ENCODE results near the gene RPH3AL. TPM values are rescaled to one million over a fixed set of nuclear protein-coding genes. Genes with fewer than 3 reads are reported as not detected.
"Not testable (repeated sequence)": the region's sequence is repeated elsewhere in the genome, so short reads cannot be mapped to it uniquely, and the experiment has no call there.

Gene RPH3AL
- total RNA-seq, 1 donor from 2014 or later: 6.1 TPM

DNA sequence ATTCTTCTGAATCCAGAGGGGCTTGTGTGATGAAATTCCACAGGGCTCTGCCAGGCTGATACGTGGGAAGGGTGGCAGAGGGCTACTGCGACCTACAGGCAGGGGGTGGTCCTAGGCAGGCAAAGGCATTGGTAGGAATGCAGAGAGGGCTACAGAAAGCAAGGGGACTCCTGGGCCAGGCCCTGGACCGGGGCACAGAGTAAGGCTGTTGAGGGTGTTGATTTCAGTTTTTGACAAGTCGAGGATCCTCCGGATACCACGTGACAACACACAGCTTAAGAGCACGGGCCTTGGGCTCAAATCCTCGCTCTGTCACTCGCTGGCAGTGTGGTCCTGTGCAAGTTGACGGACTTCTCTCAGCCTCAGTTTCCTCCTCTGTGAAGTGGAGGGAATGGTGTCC is 152.0 kb downstream of the RPH3AL start:
- no peak for FAIRE-seq
- H3K27me3 ChIP-seq (ENCODE audit: control insufficient read depth, insufficient read depth, low read length): no peaks in the 10 kb centered on the region
- DNase-seq (ENCODE audit: low read depth): no peak
- H3K36me3 ChIP-seq (ENCODE audit: control insufficient read depth, insufficient read depth, low read length): no peaks in the 10 kb centered on the region
- TF ChIP-seq, protein P1, sequence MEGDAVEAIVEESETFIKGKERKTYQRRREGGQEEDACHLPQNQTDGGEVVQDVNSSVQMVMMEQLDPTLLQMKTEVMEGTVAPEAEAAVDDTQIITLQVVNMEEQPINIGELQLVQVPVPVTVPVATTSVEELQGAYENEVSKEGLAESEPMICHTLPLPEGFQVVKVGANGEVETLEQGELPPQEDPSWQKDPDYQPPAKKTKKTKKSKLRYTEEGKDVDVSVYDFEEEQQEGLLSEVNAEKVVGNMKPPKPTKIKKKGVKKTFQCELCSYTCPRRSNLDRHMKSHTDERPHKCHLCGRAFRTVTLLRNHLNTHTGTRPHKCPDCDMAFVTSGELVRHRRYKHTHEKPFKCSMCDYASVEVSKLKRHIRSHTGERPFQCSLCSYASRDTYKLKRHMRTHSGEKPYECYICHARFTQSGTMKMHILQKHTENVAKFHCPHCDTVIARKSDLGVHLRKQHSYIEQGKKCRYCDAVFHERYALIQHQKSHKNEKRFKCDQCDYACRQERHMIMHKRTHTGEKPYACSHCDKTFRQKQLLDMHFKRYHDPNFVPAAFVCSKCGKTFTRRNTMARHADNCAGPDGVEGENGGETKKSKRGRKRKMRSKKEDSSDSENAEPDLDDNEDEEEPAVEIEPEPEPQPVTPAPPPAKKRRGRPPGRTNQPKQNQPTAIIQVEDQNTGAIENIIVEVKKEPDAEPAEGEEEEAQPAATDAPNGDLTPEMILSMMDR (IDR thresholded peaks at IDR 0.05; ENCODE audit: insufficient read depth, low read length, severe bottlenecking): no peak
- no peak overlapping the region for H3K4me3 ChIP-seq (ENCODE audit: low read depth, low read length)

DNA sequence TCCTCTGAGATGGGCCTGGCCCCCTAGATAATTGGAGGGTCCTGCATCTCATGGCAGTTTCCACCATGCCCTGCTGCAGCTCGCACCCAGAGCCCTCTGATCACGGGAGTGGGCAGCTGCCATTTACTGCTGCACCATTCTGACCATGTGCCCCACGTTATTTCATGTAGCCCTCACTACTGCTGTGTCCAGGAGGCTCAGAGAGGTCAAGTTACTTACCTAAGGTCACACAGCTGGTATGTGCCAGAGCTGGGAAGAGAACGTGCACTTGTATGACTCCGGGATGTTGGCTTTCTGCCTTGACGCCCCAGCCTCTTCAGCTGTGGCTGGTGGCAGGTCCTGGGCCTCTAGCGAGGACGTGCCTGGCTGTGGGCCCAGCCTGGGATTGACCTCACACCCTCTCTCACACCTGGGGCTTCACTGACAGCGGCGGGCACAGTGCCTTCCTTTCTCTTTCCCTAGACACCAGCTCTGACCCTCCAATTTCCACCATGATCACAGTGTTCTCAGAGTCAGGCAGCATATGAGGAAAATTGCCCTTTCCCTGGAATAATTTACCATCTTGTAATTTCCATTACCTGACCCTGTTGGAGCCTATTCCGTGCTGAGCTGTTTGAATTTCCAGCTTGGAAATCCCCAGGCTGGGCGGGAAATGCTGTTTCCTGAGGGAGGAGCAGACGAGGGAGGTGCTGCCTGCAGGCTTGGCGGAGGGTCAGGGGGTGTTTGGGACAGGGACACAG is 152.6 kb downstream of the RPH3AL start:
- Histone ChIP-seq H3K36me3 (ENCODE audit: control insufficient read depth, insufficient read depth, low read length) (no peaks in the 10 kb centered on the region), H3K27me3 (ENCODE audit: control insufficient read depth, insufficient read depth, low read length) (no peaks in the 10 kb centered on the region), H3K4me3 (ENCODE audit: low read depth, low read length) (no peak overlapping the region)
- FAIRE-seq (no peak), DNase-seq (ENCODE audit: low read depth) (peak; percentile 41)
- TF ChIP-seq, protein P1 (IDR thresholded peaks at IDR 0.05; ENCODE audit: insufficient read depth, low read length, severe bottlenecking): no peak

DNA sequence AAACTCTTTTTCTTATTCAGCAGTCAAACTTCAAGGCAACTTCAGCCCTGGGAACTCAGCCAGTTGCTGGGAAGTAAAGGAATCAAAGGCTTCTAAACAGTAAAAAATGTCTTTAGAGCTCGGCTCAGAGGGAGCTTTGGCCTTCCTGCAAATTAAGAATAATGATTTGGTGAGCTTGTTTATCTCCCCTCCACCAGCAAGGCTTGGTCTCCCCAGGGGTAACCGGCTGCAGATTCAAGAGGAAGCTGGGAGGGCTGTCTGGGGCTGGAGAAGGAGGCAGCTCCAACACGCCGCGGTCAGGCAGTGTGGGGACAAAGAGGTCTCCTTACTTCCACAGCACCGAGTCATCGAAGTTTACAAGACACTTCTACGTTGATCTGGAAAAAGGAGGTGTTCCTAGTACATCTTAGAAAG is 153.4 kb downstream of the RPH3AL start:
- no peak for FAIRE-seq
- DNase-seq (ENCODE audit: low read depth): no peak
- H3K36me3 ChIP-seq (ENCODE audit: control insufficient read depth, insufficient read depth, low read length): no peaks in the 10 kb centered on the region
- H3K4me3 ChIP-seq (ENCODE audit: low read depth, low read length): no peak overlapping the region
- H3K27me3 ChIP-seq (ENCODE audit: control insufficient read depth, insufficient read depth, low read length): no peaks in the 10 kb centered on the region
- TF ChIP-seq, protein P1 (IDR thresholded peaks at IDR 0.05; ENCODE audit: insufficient read depth, low read length, severe bottlenecking): no peak

DNA sequence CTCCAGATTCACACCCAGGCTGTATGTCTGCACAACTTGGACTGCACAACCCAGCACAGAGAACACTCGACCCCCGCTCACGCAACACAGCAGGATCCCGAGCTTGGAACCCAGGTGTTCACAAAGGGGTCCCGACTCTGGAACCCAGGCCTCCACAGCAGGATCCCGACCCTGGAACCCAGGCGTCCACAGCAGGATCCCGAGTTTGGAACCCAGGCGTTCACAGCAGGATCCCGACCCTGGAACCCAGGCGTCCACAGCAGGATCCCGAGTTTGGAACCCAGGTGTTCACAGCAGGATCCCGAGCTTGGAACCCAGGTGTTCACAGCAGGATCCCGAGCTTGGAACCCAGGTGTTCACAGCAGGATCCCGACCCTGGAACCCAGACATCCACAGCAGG is 154.4 kb downstream of the RPH3AL start:
- peak; percentile 99 for FAIRE-seq
- H3K4me3 ChIP-seq (ENCODE audit: low read depth, low read length); H3K36me3 ChIP-seq (ENCODE audit: control insufficient read depth, insufficient read depth, low read length); DNase-seq (ENCODE audit: low read depth); H3K27me3 ChIP-seq (ENCODE audit: control insufficient read depth, insufficient read depth, low read length): not testable (repeated sequence)

DNA sequence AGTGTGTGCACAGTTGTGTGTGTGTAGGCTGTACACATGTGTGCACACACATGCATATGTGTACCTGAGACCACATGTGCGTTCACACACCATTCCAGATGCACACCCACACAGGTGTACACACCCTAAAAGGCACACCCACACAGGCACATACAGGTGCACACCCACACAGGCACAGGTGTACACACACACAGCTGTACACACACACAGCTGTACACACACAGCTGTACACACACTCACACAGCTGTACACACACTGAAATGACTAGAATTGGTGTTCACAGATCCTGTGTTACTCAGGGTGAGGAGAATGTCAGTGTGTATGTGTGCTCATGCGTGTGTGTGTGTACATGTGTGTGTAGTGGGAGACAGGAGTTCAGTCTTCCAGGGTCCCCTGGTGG is 155.3 kb downstream of the RPH3AL start:
- no peak for DNase-seq (ENCODE audit: low read depth)
- no peaks in the 10 kb centered on the region for H3K36me3 ChIP-seq (ENCODE audit: control insufficient read depth, insufficient read depth, low read length)
- no peaks in the 10 kb centered on the region for H3K27me3 ChIP-seq (ENCODE audit: control insufficient read depth, insufficient read depth, low read length)
- peak; percentile 85 for FAIRE-seq
- no peak overlapping the region for H3K4me3 ChIP-seq (ENCODE audit: low read depth, low read length)
- TF ChIP-seq, protein P1 (IDR thresholded peaks at IDR 0.05; ENCODE audit: insufficient read depth, low read length, severe bottlenecking): no peak

DNA sequence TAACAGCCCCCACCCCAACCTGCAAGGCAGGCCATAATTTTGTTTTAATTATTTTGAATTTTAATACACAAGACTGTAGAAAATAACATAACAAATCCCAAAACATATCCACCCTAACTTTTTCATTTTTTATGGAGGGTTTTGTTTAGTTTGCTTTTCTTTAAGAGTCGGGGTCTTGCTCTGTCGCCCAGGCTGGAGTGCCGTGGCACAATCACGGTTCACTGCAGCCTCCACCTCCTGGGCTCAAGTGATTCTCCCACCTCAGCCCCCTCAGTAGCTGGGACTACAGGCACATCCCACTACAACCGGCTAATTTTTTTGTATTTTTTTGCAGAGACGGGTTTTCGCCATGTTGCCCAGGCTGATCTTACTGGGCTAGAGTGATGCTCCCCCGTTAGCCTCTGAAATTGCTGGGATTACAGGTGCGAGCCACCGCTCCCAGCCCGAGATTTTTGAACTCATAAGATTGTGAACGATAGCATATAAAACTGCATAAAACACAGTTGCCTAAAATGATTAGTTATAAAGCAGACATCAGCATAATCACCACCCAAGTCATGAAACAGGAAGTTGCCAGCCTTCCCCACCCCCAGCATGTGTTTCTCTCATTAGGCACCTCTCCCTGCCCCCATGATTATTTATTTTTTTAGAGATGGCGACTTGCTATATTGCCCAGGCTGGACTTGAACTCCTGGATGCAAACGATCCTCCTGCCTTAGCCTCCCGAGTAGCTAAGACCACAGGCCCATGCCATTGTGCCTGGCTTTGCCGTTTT is 157.6 kb downstream of the RPH3AL start:
- no peak for FAIRE-seq
- no peak overlapping the region for H3K4me3 ChIP-seq (ENCODE audit: low read depth, low read length)
- TF ChIP-seq, protein P1 (IDR thresholded peaks at IDR 0.05; ENCODE audit: insufficient read depth, low read length, severe bottlenecking): no peak
- H3K36me3 ChIP-seq (ENCODE audit: control insufficient read depth, insufficient read depth, low read length): no peaks in the 10 kb centered on the region
- DNase-seq (ENCODE audit: low read depth): no peak
- no peaks in the 10 kb centered on the region for H3K27me3 ChIP-seq (ENCODE audit: control insufficient read depth, insufficient read depth, low read length)

Data from bronchial epithelial cell (primary cell).